Measurements from ENCODE around the gene DEFB131B. TPM values are rescaled to one million over a fixed set of nuclear protein-coding genes. Genes with fewer than 3 reads are reported as not detected.

DEFB131B gene
- total RNA-seq: not detected in 2 replicates

DNA sequence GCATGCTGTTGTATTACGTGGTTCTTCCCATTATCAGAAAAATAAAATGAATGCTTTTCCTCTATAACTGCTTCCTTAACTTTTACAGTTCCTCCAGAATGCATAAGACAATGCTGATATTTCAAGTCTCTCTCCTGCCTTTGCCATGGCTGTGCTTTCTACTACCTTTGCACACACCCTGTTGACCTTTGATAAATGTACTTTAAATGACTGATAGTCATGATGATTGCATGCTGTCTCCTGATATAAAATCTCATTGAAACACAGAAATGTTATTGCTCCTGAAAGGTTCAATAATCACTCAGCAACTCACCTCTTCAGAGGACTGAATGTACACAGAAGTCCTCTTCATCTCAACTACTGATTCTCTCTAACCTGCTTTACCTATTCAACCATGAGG is at the start of gene DEFB131B:
Gene DEFB131B (plus strand): TSS at position 395 of the 400 bp plus-strand sequence. CDS start 0 bp downstream, at position 395.

GRCh38 chr11:71832811-71833210 is 45.4 kb upstream of the DEFB131B start, which contains the start of gene DEFB108B:
Gene DEFB108B (plus strand): TSS chr11:71833200. CDS start chr11:71833200, 0 bp downstream.

GRCh38 chr11:71927820-71928736 is 49.8 kb downstream of the DEFB131B start, which contains the start of gene XNDC1N:
Gene XNDC1N (minus strand): TSS chr11:71928594. CDS start chr11:71923353, 5,241 bp downstream.

DNA sequence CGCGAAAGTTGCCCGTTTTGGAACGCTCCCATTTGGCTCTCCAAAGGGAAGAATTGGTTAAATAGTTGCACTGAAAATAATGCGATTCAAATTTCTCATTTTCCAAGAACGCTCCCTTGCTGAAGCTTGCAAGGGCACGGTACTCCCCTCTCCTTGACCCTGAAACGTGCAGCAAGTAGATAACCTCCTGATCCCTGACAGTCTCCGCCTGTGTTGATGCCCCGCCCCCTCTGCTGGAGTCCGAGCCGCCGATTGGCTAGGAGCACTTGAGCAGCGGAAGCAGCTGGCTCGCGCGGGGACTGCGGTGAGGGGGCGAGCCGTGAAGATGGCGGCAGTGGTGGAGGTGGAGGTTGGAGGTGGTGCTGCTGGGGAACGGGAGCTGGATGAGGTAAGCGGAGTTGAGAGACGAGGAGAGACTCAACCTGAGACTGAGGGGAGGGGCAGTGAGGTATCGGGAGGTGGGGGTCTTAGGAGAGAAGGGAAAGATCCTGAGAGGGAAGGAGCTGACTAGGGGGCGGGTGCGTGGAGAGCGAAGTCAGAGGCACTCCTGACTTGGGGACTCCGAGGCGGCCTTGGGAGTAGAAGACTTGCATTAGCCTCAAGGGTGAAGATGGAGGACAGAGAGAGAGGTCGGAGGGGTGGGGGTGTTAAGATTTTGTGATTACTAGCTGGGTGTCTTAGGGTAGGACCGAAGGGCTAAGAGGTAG is 50.6 kb downstream of the DEFB131B start, which contains the start of gene RNF121:
Gene RNF121 (plus strand): TSS at position 310 of the 707 bp plus-strand sequence. CDS start 16 bp downstream, at position 326.

Other genes with a start within 250 kb of the DEFB131B start
- not detected in 2 replicates for gene DEFB108B, start 45.3 kb upstream of the DEFB131B start, total RNA-seq
- gene XNDC1N, start 50.1 kb downstream of the DEFB131B start, total RNA-seq: 4.8 and 7.0 TPM in 2 replicates
- gene RNF121, start 50.6 kb downstream of the DEFB131B start, total RNA-seq: 23.6 and 43.9 TPM in 2 replicates
- 0.68 and 3.2 TPM in 2 replicates for gene IL18BP, start 120.5 kb downstream of the DEFB131B start, total RNA-seq
- 124 and 151 TPM in 2 replicates for gene NUMA1, start 202.1 kb downstream of the DEFB131B start, total RNA-seq
- gene LRRC51, start 202.4 kb downstream of the DEFB131B start, total RNA-seq: 2.7 and 3.1 TPM in 2 replicates
- gene LAMTOR1, start 224.8 kb downstream of the DEFB131B start, total RNA-seq: 101 and 137 TPM in 2 replicates
- not detected in 2 replicates for gene TOMT, start 227.5 kb downstream of the DEFB131B start, total RNA-seq
- 23.9 and 29.9 TPM in 2 replicates for gene ANAPC15, start 234.2 kb downstream of the DEFB131B start, total RNA-seq

All from nasal cavity respiratory epithelium epithelial cell of viscerocranial mucosa (primary cell).